HCT116 (cell line): ENCODE data around the gene VASH1. TPM values are rescaled to one million over a fixed set of nuclear protein-coding genes. Genes with fewer than 3 reads are reported as not detected.

Experiments
- ATAC-seq: fragments of 200-7000 bp; cut with Tn5 transposase; 2 replicates; pipeline ENCODE4 v1.9.1; 2020; ENCODE audit warnings: mild to moderate bottlenecking, moderate library complexity
- BruUV-seq: library from RNA; stranded (reverse); fragments of 400-500 nt; replicated peaks from 2 replicates; lab custom pipeline; 2021; lab: Mats Ljungman, UMichigan
- CTCF ChIA-PET: fragments of 300-600 bp; sonication (Branson Sonifier 250); formaldehyde crosslinking; loops from one replicate; lab custom pipeline; 2021; ENCODE audit warnings: antibody characterized with exemption; lab: Charles Lee
- POLR2A ChIA-PET: fragments of 300-600, 350-600 bp; sonication (Branson Sonifier 250); formaldehyde crosslinking; loops from one replicate; lab custom pipeline; 2021; ENCODE audit warnings: antibody characterized with exemption; lab: Charles Lee
- RAD21 ChIA-PET, 2 experiments: fragments of 300-600 bp; sonication (Branson Sonifier 250); formaldehyde crosslinking; loops; one replicate each; lab custom pipeline; 2023; ENCODE audit warnings: low total read pairs in 2 of 2; ENCODE audit not compliant: uncharacterized antibody in 2 of 2, unreplicated experiment in 2 of 2, low non-redundant PET in 1 of 2; lab: Charles Lee
- DNase-seq: peaks from one replicate; pipeline ENCODE4 v3.0.0-alpha.2; 2010; ENCODE audit warnings: low read depth, low spot score
- H2AFZ ChIP-seq: fragments of 200-600 bp; shearing (Covaris generic), sonication (generic); 2 replicates; pipeline ENCODE4 v1.6.1; 2017; ENCODE audit warnings: low read depth, mixed run types, mixed read lengths, antibody characterized with exemption, low read length; ENCODE audit not compliant: poor library complexity, severe bottlenecking
- H3K27ac ChIP-seq: 2 replicates; pipeline ENCODE4 v1.5.1; 2012; ENCODE audit warnings: low read depth, low read length
- H3K27me3 ChIP-seq: fragments of 200-600 bp; sonication (generic); 2 replicates; pipeline ENCODE4 v1.6.1; 2016; ENCODE audit warnings: mixed run types, low read length, mixed read lengths; ENCODE audit not compliant: insufficient read depth
- H3K36me3 ChIP-seq, 2 experiments: fragments of 200-500 bp in 1 of 2; fragments of 200-600 bp in 1 of 2; sonication (Bioruptor generic) in 1 of 2; sonication (generic) in 1 of 2; 2 replicates each; pipeline versions ENCODE4 v1.5.1 to v1.6.1; 2014 to 2016; ENCODE audit warnings: low read length in 2 of 2, inconsistent platforms in 1 of 2, mixed read lengths in 1 of 2, mixed run types in 1 of 2; ENCODE audit not compliant: insufficient read depth in 2 of 2, control insufficient read depth in 1 of 2
- H3K4me1 ChIP-seq, 2 experiments: fragments of 200-600 bp in 1 of 2; sonication (generic) in 1 of 2; 2 replicates each; pipeline versions ENCODE4 v1.5.1 to v1.6.1; 2012 to 2017; ENCODE audit warnings: low read length in 2 of 2, inconsistent platforms in 1 of 2, mild to moderate bottlenecking in 1 of 2, mixed read lengths in 1 of 2, mixed run types in 1 of 2, moderate library complexity in 1 of 2; ENCODE audit not compliant: insufficient read depth in 2 of 2, control insufficient read depth in 1 of 2
- H3K4me2 ChIP-seq: fragments of 200-600 bp; sonication (generic); 2 replicates; pipeline ENCODE4 v1.6.1; 2017; ENCODE audit warnings: mixed run types, low read length, mixed read lengths
- H3K4me3 ChIP-seq, 2 experiments: fragments of 200-600 bp in 1 of 2; sonication (generic) in 1 of 2; replicated peaks in 1 of 2; 2 replicates each; pipeline ENCODE4 v1.5.1; 2011 to 2016; ENCODE audit warnings: low read length in 2 of 2, control low read depth in 1 of 2, low read depth in 1 of 2, mild to moderate bottlenecking in 1 of 2, mixed read lengths in 1 of 2, mixed run types in 1 of 2
- H3K79me2 ChIP-seq: fragments of 200-600 bp; sonication (generic); 2 replicates; pipeline ENCODE4 v1.6.1; 2017; ENCODE audit warnings: mild to moderate bottlenecking, mixed run types, low read length, moderate library complexity, mixed read lengths; ENCODE audit not compliant: insufficient read depth
- H3K9ac ChIP-seq: fragments of 200-600 bp; sonication (generic); 2 replicates; pipeline ENCODE4 v1.6.1; 2016; ENCODE audit warnings: low read length, mixed read lengths
- H3K9me2 ChIP-seq: fragments of 200-600 bp; sonication (generic), shearing (Covaris generic); 2 replicates; pipeline ENCODE4 v1.6.1; 2017; ENCODE audit warnings: mixed run types, mild to moderate bottlenecking, moderate library complexity; ENCODE audit not compliant: insufficient read depth
- H3K9me3 ChIP-seq, 2 experiments: fragments of 200-500 bp in 1 of 2; fragments of 200-600 bp in 1 of 2; sonication (Bioruptor generic) in 1 of 2; sonication (generic) in 1 of 2; 2 replicates each; pipeline ENCODE4 v1.6.1; 2014 to 2017; ENCODE audit warnings: low read length in 2 of 2, mixed read lengths in 2 of 2, inconsistent platforms in 1 of 2, low read depth in 1 of 2, mild to moderate bottlenecking in 1 of 2, mixed run types in 1 of 2, moderate library complexity in 1 of 2; ENCODE audit not compliant: control insufficient read depth in 1 of 2, insufficient read depth in 1 of 2
- H4K20me1 ChIP-seq: fragments of 200-600 bp; sonication (generic), shearing (Covaris generic); 2 replicates; pipeline ENCODE4 v1.6.1; 2017; ENCODE audit warnings: mixed run types, mild to moderate bottlenecking, moderate library complexity; ENCODE audit not compliant: insufficient read depth
- CBX3 ChIP-seq: IDR thresholded peaks from 2 replicates; pipeline ENCODE4 v1.6.1; 2012; ENCODE audit warnings: low read depth
- CEBPB ChIP-seq: IDR thresholded peaks from 2 replicates; pipeline ENCODE4 v1.6.1; 2012; ENCODE audit warnings: low read depth
- EGR1 ChIP-seq: IDR thresholded peaks from 2 replicates; pipeline ENCODE4 v1.6.1; 2012; ENCODE audit warnings: low read depth
- ELF1 ChIP-seq: IDR thresholded peaks from 2 replicates; pipeline ENCODE4 v1.6.1; 2012; ENCODE audit warnings: low read depth, borderline replicate concordance
- EZH2 ChIP-seq: fragments of 200-600 bp; sonication (generic); IDR thresholded peaks from 2 replicates; pipeline ENCODE4 v1.6.1; 2017; ENCODE audit warnings: antibody characterized with exemption, mixed run types
- FOSL1 ChIP-seq: IDR thresholded peaks from 2 replicates; pipeline ENCODE4 v1.6.1; 2012; ENCODE audit warnings: low read depth
- JUND ChIP-seq: IDR thresholded peaks from 2 replicates; pipeline ENCODE4 v1.6.1; 2012
- POLR2A ChIP-seq: IDR thresholded peaks from 2 replicates; pipeline ENCODE4 v1.7.0; 2011; ENCODE audit warnings: borderline replicate concordance; ENCODE audit not compliant: insufficient read depth, insufficient read length; ENCODE audit errors: extremely low read depth
- POLR2AphosphoS5 ChIP-seq: IDR thresholded peaks from 2 replicates; pipeline ENCODE4 v1.6.1; 2011; ENCODE audit warnings: mild to moderate bottlenecking, low read depth, low read length, moderate library complexity
- RAD21 ChIP-seq: IDR thresholded peaks from 2 replicates; pipeline ENCODE4 v1.6.1; 2012; ENCODE audit warnings: low read depth, mild to moderate bottlenecking
- SIN3A ChIP-seq: IDR thresholded peaks from 2 replicates; pipeline ENCODE4 v1.6.1; 2012; ENCODE audit warnings: low read depth
- SP1 ChIP-seq: IDR thresholded peaks from 2 replicates; pipeline ENCODE4 v1.6.1; 2012; ENCODE audit warnings: low read depth
- YY1 ChIP-seq: IDR thresholded peaks from 2 replicates; pipeline ENCODE4 v1.6.1; 2011; ENCODE audit warnings: low read length, low read depth, moderate library complexity, mild to moderate bottlenecking; ENCODE audit not compliant: insufficient replicate concordance; ENCODE audit errors: extremely low read depth
- ZNF274 ChIP-seq: fragments of 200-500 bp; sonication (Bioruptor generic); IDR thresholded peaks from 2 replicates; pipeline ENCODE4 v1.6.1; 2014; ENCODE audit warnings: mild to moderate bottlenecking, low read depth, low read length, inconsistent platforms
- intact Hi-C: fragments of 100-400 bp; cut with micrococcal nuclease; formaldehyde crosslinking; loops from 2 replicates; pipeline ENCODE4 v1.10.0; 2022
- total RNA-seq: library from RNA; stranded (reverse); gene quantifications from one replicate; pipeline ENCODE4 v1.2.1, GENCODE V29; 2021; ENCODE audit not compliant: unreplicated experiment
- TF ChIP-seq, protein P1 (sequence below): IDR thresholded peaks from 2 replicates; pipeline ENCODE4 v1.6.1; 2012; ENCODE audit warnings: low read depth
- TF ChIP-seq, protein P2 (sequence below), 3 experiments: fragments of 200-600 bp in 1 of 3; sonication (generic) in 1 of 3; IDR thresholded peaks in 2 of 3; conservative IDR thresholded peaks in 1 of 3; 2 replicates each; pipeline ENCODE4 v1.5.1; 2012 to 2017; ENCODE audit warnings: low read depth in 2 of 3, low read length in 2 of 3, antibody characterized with exemption in 1 of 3, borderline replicate concordance in 1 of 3, control low read depth in 1 of 3, mild to moderate bottlenecking in 1 of 3, mixed read lengths in 1 of 3, mixed run types in 1 of 3, moderate library complexity in 1 of 3; ENCODE audit not compliant: insufficient read depth in 1 of 3
- TF ChIP-seq, protein P3 (sequence below): IDR thresholded peaks from 2 replicates; pipeline ENCODE4 v1.6.1; 2012
- TF ChIP-seq, protein P4 (sequence below): IDR thresholded peaks from 2 replicates; pipeline ENCODE4 v1.6.1; 2012
- TF ChIP-seq, protein P5 (sequence below): IDR thresholded peaks from 2 replicates; pipeline ENCODE4 v1.6.1; 2011; ENCODE audit warnings: mild to moderate bottlenecking, low read length, moderate library complexity; ENCODE audit not compliant: insufficient replicate concordance; ENCODE audit errors: extremely low read depth

The VASH1 gene
- total RNA-seq, 1 experiment from 2014 or later: 13.3 TPM

DNA sequence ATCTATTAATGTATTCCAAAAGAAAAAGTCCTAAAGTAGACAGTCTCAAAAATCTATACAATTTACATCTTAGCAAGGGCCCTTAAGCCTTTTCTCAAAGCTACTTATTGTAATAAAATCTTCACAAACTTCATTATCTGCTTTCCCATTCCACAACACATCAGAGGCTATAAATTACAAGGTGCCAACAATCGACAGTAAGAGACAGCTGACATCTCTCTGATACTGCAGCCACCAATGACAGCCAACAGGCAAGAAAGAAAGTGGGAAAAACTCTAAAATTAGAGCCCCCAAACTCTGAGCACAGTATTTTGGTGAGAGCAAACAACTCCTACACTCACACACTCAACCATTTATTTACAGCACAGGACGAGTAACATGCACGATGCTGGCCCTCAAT lies 49.3 kb downstream of the VASH1 start:
- no peak overlapping the region for H3K27ac ChIP-seq
- peak overlapping the region; percentile 93 for H3K4me2 ChIP-seq
- TF ChIP-seq SP1: no peak
- no peak for TF ChIP-seq ELF1
- TF ChIP-seq SIN3A: no peak
- TF ChIP-seq CEBPB: no peak
- TF ChIP-seq, protein P1, sequence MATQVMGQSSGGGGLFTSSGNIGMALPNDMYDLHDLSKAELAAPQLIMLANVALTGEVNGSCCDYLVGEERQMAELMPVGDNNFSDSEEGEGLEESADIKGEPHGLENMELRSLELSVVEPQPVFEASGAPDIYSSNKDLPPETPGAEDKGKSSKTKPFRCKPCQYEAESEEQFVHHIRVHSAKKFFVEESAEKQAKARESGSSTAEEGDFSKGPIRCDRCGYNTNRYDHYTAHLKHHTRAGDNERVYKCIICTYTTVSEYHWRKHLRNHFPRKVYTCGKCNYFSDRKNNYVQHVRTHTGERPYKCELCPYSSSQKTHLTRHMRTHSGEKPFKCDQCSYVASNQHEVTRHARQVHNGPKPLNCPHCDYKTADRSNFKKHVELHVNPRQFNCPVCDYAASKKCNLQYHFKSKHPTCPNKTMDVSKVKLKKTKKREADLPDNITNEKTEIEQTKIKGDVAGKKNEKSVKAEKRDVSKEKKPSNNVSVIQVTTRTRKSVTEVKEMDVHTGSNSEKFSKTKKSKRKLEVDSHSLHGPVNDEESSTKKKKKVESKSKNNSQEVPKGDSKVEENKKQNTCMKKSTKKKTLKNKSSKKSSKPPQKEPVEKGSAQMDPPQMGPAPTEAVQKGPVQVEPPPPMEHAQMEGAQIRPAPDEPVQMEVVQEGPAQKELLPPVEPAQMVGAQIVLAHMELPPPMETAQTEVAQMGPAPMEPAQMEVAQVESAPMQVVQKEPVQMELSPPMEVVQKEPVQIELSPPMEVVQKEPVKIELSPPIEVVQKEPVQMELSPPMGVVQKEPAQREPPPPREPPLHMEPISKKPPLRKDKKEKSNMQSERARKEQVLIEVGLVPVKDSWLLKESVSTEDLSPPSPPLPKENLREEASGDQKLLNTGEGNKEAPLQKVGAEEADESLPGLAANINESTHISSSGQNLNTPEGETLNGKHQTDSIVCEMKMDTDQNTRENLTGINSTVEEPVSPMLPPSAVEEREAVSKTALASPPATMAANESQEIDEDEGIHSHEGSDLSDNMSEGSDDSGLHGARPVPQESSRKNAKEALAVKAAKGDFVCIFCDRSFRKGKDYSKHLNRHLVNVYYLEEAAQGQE: no peak
- no peak for TF ChIP-seq POLR2A
- TF ChIP-seq EZH2: no peak
- TF ChIP-seq YY1: no peak
- TF ChIP-seq, protein P2, sequence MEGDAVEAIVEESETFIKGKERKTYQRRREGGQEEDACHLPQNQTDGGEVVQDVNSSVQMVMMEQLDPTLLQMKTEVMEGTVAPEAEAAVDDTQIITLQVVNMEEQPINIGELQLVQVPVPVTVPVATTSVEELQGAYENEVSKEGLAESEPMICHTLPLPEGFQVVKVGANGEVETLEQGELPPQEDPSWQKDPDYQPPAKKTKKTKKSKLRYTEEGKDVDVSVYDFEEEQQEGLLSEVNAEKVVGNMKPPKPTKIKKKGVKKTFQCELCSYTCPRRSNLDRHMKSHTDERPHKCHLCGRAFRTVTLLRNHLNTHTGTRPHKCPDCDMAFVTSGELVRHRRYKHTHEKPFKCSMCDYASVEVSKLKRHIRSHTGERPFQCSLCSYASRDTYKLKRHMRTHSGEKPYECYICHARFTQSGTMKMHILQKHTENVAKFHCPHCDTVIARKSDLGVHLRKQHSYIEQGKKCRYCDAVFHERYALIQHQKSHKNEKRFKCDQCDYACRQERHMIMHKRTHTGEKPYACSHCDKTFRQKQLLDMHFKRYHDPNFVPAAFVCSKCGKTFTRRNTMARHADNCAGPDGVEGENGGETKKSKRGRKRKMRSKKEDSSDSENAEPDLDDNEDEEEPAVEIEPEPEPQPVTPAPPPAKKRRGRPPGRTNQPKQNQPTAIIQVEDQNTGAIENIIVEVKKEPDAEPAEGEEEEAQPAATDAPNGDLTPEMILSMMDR (IDR thresholded peaks at IDR 0.05 in 2 of 3, conservative IDR thresholded peaks at IDR 0.05 in 1 of 3; ENCODE audit: borderline replicate concordance in 1 of 3, insufficient read depth in 1 of 3, low read depth in 2 of 3, low read length in 2 of 3): no peak
- no peak for TF ChIP-seq CBX3
- TF ChIP-seq POLR2AphosphoS5: no peak
- TF ChIP-seq, protein P3, sequence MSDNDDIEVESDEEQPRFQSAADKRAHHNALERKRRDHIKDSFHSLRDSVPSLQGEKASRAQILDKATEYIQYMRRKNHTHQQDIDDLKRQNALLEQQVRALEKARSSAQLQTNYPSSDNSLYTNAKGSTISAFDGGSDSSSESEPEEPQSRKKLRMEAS: no peak
- no peak for TF ChIP-seq RAD21
- TF ChIP-seq, protein P4, sequence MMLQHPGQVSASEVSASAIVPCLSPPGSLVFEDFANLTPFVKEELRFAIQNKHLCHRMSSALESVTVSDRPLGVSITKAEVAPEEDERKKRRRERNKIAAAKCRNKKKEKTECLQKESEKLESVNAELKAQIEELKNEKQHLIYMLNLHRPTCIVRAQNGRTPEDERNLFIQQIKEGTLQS: no peak
- TF ChIP-seq ZNF274: no peak
- TF ChIP-seq EGR1: no peak
- TF ChIP-seq FOSL1: no peak
- no peak for TF ChIP-seq JUND
- TF ChIP-seq, protein P5, sequence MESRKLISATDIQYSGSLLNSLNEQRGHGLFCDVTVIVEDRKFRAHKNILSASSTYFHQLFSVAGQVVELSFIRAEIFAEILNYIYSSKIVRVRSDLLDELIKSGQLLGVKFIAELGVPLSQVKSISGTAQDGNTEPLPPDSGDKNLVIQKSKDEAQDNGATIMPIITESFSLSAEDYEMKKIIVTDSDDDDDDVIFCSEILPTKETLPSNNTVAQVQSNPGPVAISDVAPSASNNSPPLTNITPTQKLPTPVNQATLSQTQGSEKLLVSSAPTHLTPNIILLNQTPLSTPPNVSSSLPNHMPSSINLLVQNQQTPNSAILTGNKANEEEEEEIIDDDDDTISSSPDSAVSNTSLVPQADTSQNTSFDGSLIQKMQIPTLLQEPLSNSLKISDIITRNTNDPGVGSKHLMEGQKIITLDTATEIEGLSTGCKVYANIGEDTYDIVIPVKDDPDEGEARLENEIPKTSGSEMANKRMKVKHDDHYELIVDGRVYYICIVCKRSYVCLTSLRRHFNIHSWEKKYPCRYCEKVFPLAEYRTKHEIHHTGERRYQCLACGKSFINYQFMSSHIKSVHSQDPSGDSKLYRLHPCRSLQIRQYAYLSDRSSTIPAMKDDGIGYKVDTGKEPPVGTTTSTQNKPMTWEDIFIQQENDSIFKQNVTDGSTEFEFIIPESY: no peak
- ChIA-PET CTCF (interaction anchor here (0.6 to 1.2 kb wide), 4 partner anchors 99 to 1946 kb away, joined by 3 to 12 read pairs (median 3); no protein-coding TSS in a partner anchor), RAD21 (no interaction called here), POLR2A (no interaction called here)
- BruUV-seq: no TSS peak
- no peak for DNase-seq
- peaks cover 9 to 20% of the 10 kb centered on the region in 2 experiments for H3K4me1 ChIP-seq
- no peak overlapping the region for H3K9ac ChIP-seq
- no peak for ATAC-seq
- H3K27me3 ChIP-seq: no peaks in the 10 kb centered on the region
- no peaks in the 10 kb centered on the region for H3K9me3 ChIP-seq
- no peak overlapping the region for H3K4me3 ChIP-seq
- H3K9me2 ChIP-seq: no peaks in the 10 kb centered on the region
- no peaks in the 10 kb centered on the region for H4K20me1 ChIP-seq
- H3K79me2 ChIP-seq: peaks cover 21% of the 10 kb centered on the region
- H2AFZ ChIP-seq: no peak overlapping the region
- peaks cover 11 to 17% of the 10 kb centered on the region in 2 experiments; a peak in 2 of 4 replicates for H3K36me3 ChIP-seq
- intact Hi-C loops: no loop called here
